H9 (cell line): ENCODE results near the gene POMT2. TPM values are rescaled to one million over a fixed set of nuclear protein-coding genes. Genes with fewer than 3 reads are reported as not detected.
"Not testable (repeated sequence)": the region's sequence is repeated elsewhere in the genome, so short reads cannot be mapped to it uniquely, and the experiment has no call there.

Experiments
- DNase-seq: peaks from one replicate; pipeline ENCODE4 v3.0.0-alpha.2; 2017
- H2AFZ ChIP-seq: one replicate; pipeline ENCODE4 v1.6.1; 2013; ENCODE audit warnings: mild to moderate bottlenecking, low read length, control low read depth, moderate library complexity
- H2AK5ac ChIP-seq: 2 replicates; pipeline ENCODE4 v1.6.1; 2013; ENCODE audit warnings: low read length, control low read depth, mixed read lengths; ENCODE audit not compliant: insufficient read length
- H2BK120ac ChIP-seq: one replicate; pipeline ENCODE4 v1.6.1; 2013; ENCODE audit warnings: low read depth, mild to moderate bottlenecking, low read length, control low read depth, inconsistent platforms; ENCODE audit not compliant: poor library complexity, severe bottlenecking
- H2BK12ac ChIP-seq: 2 replicates; pipeline ENCODE4 v1.6.1; 2013; ENCODE audit warnings: low read length, control low read depth, mixed read lengths, low read depth; ENCODE audit not compliant: insufficient read length
- H2BK15ac ChIP-seq: 2 replicates; pipeline ENCODE4 v1.6.1; 2013; ENCODE audit warnings: low read depth, low read length, control low read depth
- H2BK20ac ChIP-seq: one replicate; pipeline ENCODE4 v1.6.1; 2013; ENCODE audit warnings: low read depth, mild to moderate bottlenecking, low read length, control low read depth, inconsistent platforms; ENCODE audit not compliant: poor library complexity, severe bottlenecking
- H2BK5ac ChIP-seq: 2 replicates; pipeline ENCODE4 v1.6.1; 2013; ENCODE audit warnings: low read length, control low read depth, mixed read lengths; ENCODE audit not compliant: insufficient read length
- H3K14ac ChIP-seq: 2 replicates; pipeline ENCODE4 v1.6.1; 2013; ENCODE audit warnings: low read length, control low read depth; ENCODE audit not compliant: insufficient read depth
- H3K18ac ChIP-seq: 2 replicates; pipeline ENCODE4 v1.6.1; 2013; ENCODE audit warnings: low read depth, mild to moderate bottlenecking, mixed read lengths, low read length, control low read depth; ENCODE audit not compliant: insufficient read length
- H3K23ac ChIP-seq: 2 replicates; pipeline ENCODE4 v1.6.1; 2013; ENCODE audit warnings: low read length, control low read depth, mixed read lengths, low read depth; ENCODE audit not compliant: insufficient read length
- H3K23me2 ChIP-seq: 2 replicates; pipeline ENCODE4 v1.6.1; 2013; ENCODE audit warnings: low read depth, mild to moderate bottlenecking, mixed read lengths, low read length, control low read depth; ENCODE audit not compliant: insufficient read length, poor library complexity, severe bottlenecking
- H3K27ac ChIP-seq: 2 replicates; pipeline ENCODE4 v1.5.1; 2013; ENCODE audit warnings: low read length, control low read depth, mixed read lengths, low read depth; ENCODE audit not compliant: insufficient read length
- H3K27me3 ChIP-seq: 2 replicates; pipeline ENCODE4 v1.6.1; 2013; ENCODE audit warnings: low read length, control low read depth, inconsistent platforms; ENCODE audit not compliant: insufficient read depth
- H3K4ac ChIP-seq: 2 replicates; pipeline ENCODE4 v1.6.1; 2013; ENCODE audit warnings: low read depth, mild to moderate bottlenecking, control low read depth, inconsistent platforms, low read length, moderate library complexity
- H3K4me1 ChIP-seq: 2 replicates; pipeline ENCODE4 v1.6.1; 2013; ENCODE audit warnings: low read length, control low read depth, inconsistent platforms; ENCODE audit not compliant: insufficient read depth
- H3K4me2 ChIP-seq: 2 replicates; pipeline ENCODE4 v1.6.1; 2013; ENCODE audit warnings: low read length, control low read depth, mixed read lengths; ENCODE audit not compliant: insufficient read length, insufficient read depth
- H3K56ac ChIP-seq: 2 replicates; pipeline ENCODE4 v1.6.1; 2013; ENCODE audit warnings: low read depth, mild to moderate bottlenecking, mixed read lengths, low read length, control low read depth; ENCODE audit not compliant: insufficient read length
- H3K79me1 ChIP-seq: 2 replicates; pipeline ENCODE4 v1.6.1; 2013; ENCODE audit warnings: low read depth, mild to moderate bottlenecking, moderate library complexity, low read length, control low read depth, inconsistent platforms; ENCODE audit not compliant: insufficient read depth, poor library complexity, severe bottlenecking
- H3K79me2 ChIP-seq: 2 replicates; pipeline ENCODE4 v1.6.1; 2013; ENCODE audit warnings: low read length, control low read depth, inconsistent platforms; ENCODE audit not compliant: insufficient read depth
- H3K9ac ChIP-seq: 2 replicates; pipeline ENCODE4 v1.6.1; 2013; ENCODE audit warnings: low read length, control low read depth, mixed read lengths; ENCODE audit not compliant: insufficient read length; ENCODE audit errors: extremely low read depth
- H3K9me3 ChIP-seq: one replicate; pipeline ENCODE4 v1.6.1; 2013; ENCODE audit warnings: low read depth, low read length, inconsistent platforms; ENCODE audit not compliant: control insufficient read depth
- H3T11ph ChIP-seq: one replicate; pipeline ENCODE4 v1.6.1; 2013; ENCODE audit warnings: mild to moderate bottlenecking, low read length, control low read depth, inconsistent platforms
- H4K20me1 ChIP-seq: one replicate; pipeline ENCODE4 v1.6.1; 2013; ENCODE audit not compliant: control insufficient read depth, insufficient read length, insufficient read depth
- H4K5ac ChIP-seq: 2 replicates; pipeline ENCODE4 v1.6.1; 2013; ENCODE audit warnings: low read depth, mild to moderate bottlenecking, mixed read lengths, low read length, control low read depth; ENCODE audit not compliant: insufficient read length
- H4K8ac ChIP-seq: replicated peaks from 2 replicates; pipeline ENCODE4 v1.6.1; 2013; ENCODE audit warnings: low read length, control low read depth, mixed read lengths, low read depth; ENCODE audit not compliant: insufficient read length
- H4K91ac ChIP-seq: 2 replicates; pipeline ENCODE4 v1.6.1; 2013; ENCODE audit warnings: low read depth, mild to moderate bottlenecking, moderate library complexity, mixed read lengths, low read length, control low read depth; ENCODE audit not compliant: insufficient read length
- H3K27ac Mint-ChIP-seq, 3 experiments: 2 replicates in 2 of 3; 3 replicates in 1 of 3; pipeline ENCODE4 v1.8.0; 2020 to 2021; ENCODE audit warnings: mixed read lengths in 3 of 3, mild to moderate bottlenecking in 1 of 3, moderate library complexity in 1 of 3
- H3K27me3 Mint-ChIP-seq: 2 replicates; pipeline ENCODE4 v1.8.0; 2021; ENCODE audit warnings: low read depth, mild to moderate bottlenecking, moderate library complexity, mixed read lengths
- H3K36me3 Mint-ChIP-seq, 3 experiments: 2 replicates in 2 of 3; 3 replicates in 1 of 3; pipeline ENCODE4 v1.8.0; 2020 to 2021; ENCODE audit warnings: low read depth in 3 of 3, mixed read lengths in 3 of 3; ENCODE audit not compliant: insufficient read depth in 1 of 3
- H3K4me1 Mint-ChIP-seq, 2 experiments: 2 replicates each; pipeline ENCODE4 v1.8.0; 2020; ENCODE audit warnings: mixed read lengths in 2 of 2
- H3K4me3 Mint-ChIP-seq, 2 experiments: 2 replicates in 1 of 2; 3 replicates in 1 of 2; pipeline ENCODE4 v1.8.0; 2020 to 2021; ENCODE audit warnings: mild to moderate bottlenecking in 2 of 2, mixed read lengths in 2 of 2, moderate library complexity in 1 of 2
- H3K9me3 Mint-ChIP-seq, 2 experiments: 2 replicates in 1 of 2; 3 replicates in 1 of 2; pipeline ENCODE4 v1.8.0; 2020; ENCODE audit warnings: mild to moderate bottlenecking in 2 of 2, mixed read lengths in 2 of 2, moderate library complexity in 1 of 2
- CTCF ChIP-seq: fragments of 200-600 bp; sonication (generic); conservative IDR thresholded peaks from 3 replicates; pipeline ENCODE4 v1.8.0; 2021; ENCODE audit warnings: antibody characterized with exemption, mild to moderate bottlenecking
- WGBS: extraction: QIAGEN DNeasy Blood & Tissue Kit; methylation state at CpG from one replicate; pipeline ENCODE4 v1.1.7; 2013; ENCODE audit warnings: missing lambda C conversion rate, low lambda C conversion rate, mixed read lengths; ENCODE audit not compliant: insufficient read length; ENCODE audit errors: extremely low coverage; 5-methylcytosine and 5-hydroxymethylcytosine counted together
- total RNA-seq: library from RNA; stranded (reverse); gene quantifications from 2 replicates; pipeline ENCODE4 v1.2.1, GENCODE V29; 2021

The POMT2 gene
- total RNA-seq, 1 experiment from 2014 or later, result 25.2 TPM

GRCh38 chr14:77319422-77319821, 1.3 kb downstream of the POMT2 start:
- Mint-ChIP-seq H3K4me3 (peak overlapping the region; percentile 85 to 99), H3K27ac (peak overlapping the region in 1 of 3 experiments; percentile 43; a peak in 1 of 7 replicates), H3K27me3 (no peaks in the 10 kb centered on the region), H3K36me3 (no peaks in the 10 kb centered on the region), H3K4me1 (peaks cover 48 to 58% of the 10 kb centered on the region in 2 experiments), H3K9me3 (no peaks in the 10 kb centered on the region)
- Histone ChIP-seq H3K9ac (peak overlapping the region; percentile 18), H3K79me1 (no peaks in the 10 kb centered on the region), H3K27me3 (no peaks in the 10 kb centered on the region), H4K5ac (no peak overlapping the region), H2BK120ac (no peak overlapping the region), H4K8ac (no peak overlapping the region), H3K23ac (no peak overlapping the region), H2AK5ac (no peak overlapping the region), H3K79me2 (peaks cover 3% of the 10 kb centered on the region; the same call in 1 of the 2 replicates), H2BK5ac (no peak overlapping the region), H2BK12ac (no peak overlapping the region), H2BK20ac (no peak overlapping the region), H3T11ph (no peak overlapping the region), H3K23me2 (peaks cover 2% of the 10 kb centered on the region), H4K91ac (no peak overlapping the region), H4K20me1 (no peaks in the 10 kb centered on the region), H2BK15ac (no peak overlapping the region), H2AFZ (no peak overlapping the region), H3K9me3 (no peaks in the 10 kb centered on the region), H3K4me2 (peak overlapping the region; percentile 38), H3K4me1 (peaks cover 7% of the 10 kb centered on the region; the same call in 1 of the 2 replicates), H3K18ac (no peak overlapping the region), H3K27ac (no peak overlapping the region), H3K56ac (no peak overlapping the region), H3K14ac (no peak overlapping the region), H3K4ac (no peak overlapping the region)
- WGBS, result no CpG with 5 or more reads among the region's 5 CpGs
- DNase-seq, result no peak
- no peak for TF ChIP-seq CTCF

- H3K9me3 ChIP-seq, H3K27me3 Mint-ChIP-seq, H2BK5ac ChIP-seq, H3K23me2 ChIP-seq, H2BK20ac ChIP-seq, H3K79me1 ChIP-seq, H3K79me2 ChIP-seq, H3K27ac ChIP-seq, H4K20me1 ChIP-seq, H3K9ac ChIP-seq, H3K9me3 Mint-ChIP-seq, H2BK15ac ChIP-seq, H2BK120ac ChIP-seq, DNase-seq, H3K4me2 ChIP-seq, H4K5ac ChIP-seq, H4K8ac ChIP-seq, H3K27me3 ChIP-seq, H2AK5ac ChIP-seq, H2BK12ac ChIP-seq, H3K18ac ChIP-seq, H3K36me3 Mint-ChIP-seq, H3K4ac ChIP-seq, H3K14ac ChIP-seq, H4K91ac ChIP-seq, H3K27ac Mint-ChIP-seq, H3T11ph ChIP-seq, H2AFZ ChIP-seq, H3K23ac ChIP-seq, H3K56ac ChIP-seq: not testable (repeated sequence)
- WGBS, result no CpG with 5 or more reads among the region's 11 CpGs
- peaks cover 11% of the 10 kb centered on the region; the same call in 1 of the 2 replicates for H3K4me1 ChIP-seq
- H3K4me3 Mint-ChIP-seq, result 0 out of 5 replicates have a peak overlapping the region, but pooled peaks of 1 of the 2 experiments have one; percentile 2
- peaks cover 53 to 58% of the 10 kb centered on the region in 2 experiments for H3K4me1 Mint-ChIP-seq
Observed at GRCh38 chr14:77318756-77319155, 1.9 kb downstream of the POMT2 start.
